Trophoblast cell (in vitro differentiated cells and primary cell): ENCODE measurements around the gene UGT1A1.

Experiments used
- DNase-seq, 2 donors: peaks; one replicate each; pipeline ENCODE4 v3.0.0-alpha.2; 2016
- H2AFZ ChIP-seq: 2 replicates; pipeline ENCODE4 v1.6.1; 2013; ENCODE audit warnings: low read length, moderate library complexity, mild to moderate bottlenecking; ENCODE audit not compliant: insufficient read depth, poor library complexity
- H2AK5ac ChIP-seq: 2 replicates; pipeline ENCODE4 v1.6.1; 2013; ENCODE audit warnings: mild to moderate bottlenecking, low read length
- H2BK120ac ChIP-seq: 2 replicates; pipeline ENCODE4 v1.6.1; 2013; ENCODE audit warnings: low read length, mild to moderate bottlenecking, moderate library complexity; ENCODE audit not compliant: insufficient read depth, poor library complexity
- H2BK12ac ChIP-seq: 2 replicates; pipeline ENCODE4 v1.6.1; 2013; ENCODE audit warnings: mild to moderate bottlenecking, low read length, moderate library complexity
- H2BK5ac ChIP-seq: 2 replicates; pipeline ENCODE4 v1.6.1; 2013; ENCODE audit warnings: low read length, low read depth, moderate library complexity, mild to moderate bottlenecking; ENCODE audit not compliant: poor library complexity
- H3K14ac ChIP-seq: 2 replicates; pipeline ENCODE4 v1.6.1; 2013; ENCODE audit warnings: mild to moderate bottlenecking, low read length
- H3K18ac ChIP-seq: 2 replicates; pipeline ENCODE4 v1.6.1; 2013; ENCODE audit warnings: mild to moderate bottlenecking, low read length
- H3K23ac ChIP-seq: 2 replicates; pipeline ENCODE4 v1.6.1; 2013; ENCODE audit warnings: low read length
- H3K27ac ChIP-seq: 2 replicates; pipeline ENCODE4 v1.5.1; 2013; ENCODE audit warnings: low read depth, mild to moderate bottlenecking, inconsistent platforms, low read length, moderate library complexity
- H3K27me3 ChIP-seq: 2 replicates; pipeline ENCODE4 v1.6.1; 2013; ENCODE audit warnings: inconsistent platforms, mild to moderate bottlenecking, low read length, moderate library complexity; ENCODE audit not compliant: insufficient read depth
- H3K36me3 ChIP-seq, 2 experiments: 1 replicate in 1 of 2; 2 replicates in 1 of 2; pipeline ENCODE4 v1.6.1; 2013; ENCODE audit warnings: low read length in 2 of 2, mild to moderate bottlenecking in 2 of 2, moderate library complexity in 1 of 2; ENCODE audit not compliant: insufficient read depth in 2 of 2, control insufficient read depth in 1 of 2
- H3K4ac ChIP-seq: 2 replicates; pipeline ENCODE4 v1.6.1; 2013; ENCODE audit warnings: low read depth, mild to moderate bottlenecking, low read length, moderate library complexity
- H3K4me1 ChIP-seq, 2 experiments: 1 replicate in 1 of 2; 2 replicates in 1 of 2; pipeline ENCODE4 v1.6.1; 2013; ENCODE audit warnings: low read length in 2 of 2, mild to moderate bottlenecking in 2 of 2, moderate library complexity in 1 of 2; ENCODE audit not compliant: insufficient read depth in 2 of 2, control insufficient read depth in 1 of 2
- H3K4me2 ChIP-seq: 2 replicates; pipeline ENCODE4 v1.6.1; 2013; ENCODE audit warnings: inconsistent platforms, mild to moderate bottlenecking, low read length, moderate library complexity
- H3K4me3 ChIP-seq: 2 replicates; pipeline ENCODE4 v1.5.1; 2013; ENCODE audit warnings: mild to moderate bottlenecking, low read depth, low read length, inconsistent platforms
- H3K79me1 ChIP-seq: one replicate; pipeline ENCODE4 v1.6.1; 2013; ENCODE audit warnings: low read length
- H3K79me2 ChIP-seq: 2 replicates; pipeline ENCODE4 v1.6.1; 2013; ENCODE audit warnings: low read length, mild to moderate bottlenecking; ENCODE audit not compliant: control insufficient read depth, insufficient read depth, poor library complexity
- H3K9ac ChIP-seq: 2 replicates; pipeline ENCODE4 v1.6.1; 2013; ENCODE audit warnings: mild to moderate bottlenecking, low read length
- H3K9me3 ChIP-seq: 2 replicates; pipeline ENCODE4 v1.6.1; 2013; ENCODE audit warnings: low read depth, mild to moderate bottlenecking, control low read depth, inconsistent platforms, low read length; ENCODE audit not compliant: insufficient read depth
- H4K12ac ChIP-seq: 2 replicates; pipeline ENCODE4 v1.6.1; 2013; ENCODE audit warnings: low read depth, mild to moderate bottlenecking, low read length, moderate library complexity
- H4K8ac ChIP-seq: 2 replicates; pipeline ENCODE4 v1.6.1; 2013; ENCODE audit warnings: low read depth, mild to moderate bottlenecking, low read length, moderate library complexity
- H4K91ac ChIP-seq: one replicate; pipeline ENCODE4 v1.6.1; 2013; ENCODE audit warnings: low read depth, mild to moderate bottlenecking, low read length, moderate library complexity
- WGBS: extraction: QIAGEN DNeasy Blood & Tissue Kit; methylation state at CpG from one replicate; pipeline ENCODE4 v1.1.7; 2013; ENCODE audit warnings: missing lambda C conversion rate; ENCODE audit not compliant: insufficient read length, insufficient coverage; ENCODE audit errors: extremely low coverage; 5-methylcytosine and 5-hydroxymethylcytosine counted together

UGT1A1 gene

DNA sequence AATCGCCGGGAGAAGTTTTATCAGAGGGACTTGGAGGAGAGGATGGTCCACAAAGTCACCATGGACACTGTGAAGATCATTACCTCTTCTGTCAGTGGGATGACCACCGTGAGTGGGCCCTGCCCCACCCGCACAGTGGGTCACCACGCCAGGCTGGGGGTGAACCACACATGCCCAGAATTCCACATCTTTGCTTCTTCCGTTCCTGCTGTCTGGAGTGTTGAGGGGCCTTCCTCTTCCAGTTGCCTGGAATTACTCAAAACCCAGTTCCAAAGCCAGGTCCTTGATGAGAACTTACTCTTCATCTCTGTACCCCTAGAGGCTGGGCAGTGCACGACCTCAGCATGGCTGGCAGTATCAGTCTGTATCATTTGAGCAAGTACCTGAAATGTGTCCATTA is 40.1 kb downstream of the UGT1A1 start:
- no peaks in the 10 kb centered on the region for H3K36me3 ChIP-seq
- no peak overlapping the region for H3K14ac ChIP-seq
- H2BK12ac ChIP-seq = no peak overlapping the region
- no peak overlapping the region for H3K27ac ChIP-seq
- no peak overlapping the region for H3K4me3 ChIP-seq
- no peak overlapping the region for H4K8ac ChIP-seq
- H4K12ac ChIP-seq = no peak overlapping the region
- no peak overlapping the region for H3K4ac ChIP-seq
- no peak overlapping the region for H2BK5ac ChIP-seq
- H3K9me3 ChIP-seq = peaks cover 15% of the 10 kb centered on the region
- no peaks in the 10 kb centered on the region for H3K79me2 ChIP-seq
- no peaks in the 10 kb centered on the region for H3K4me1 ChIP-seq
- no peak overlapping the region for H2AFZ ChIP-seq
- no peaks in the 10 kb centered on the region for H3K79me1 ChIP-seq
- no peak overlapping the region for H3K4me2 ChIP-seq
- H4K91ac ChIP-seq = no peak overlapping the region
- H2BK120ac ChIP-seq = no peak overlapping the region
- no peak overlapping the region for H3K18ac ChIP-seq
- H2AK5ac ChIP-seq = no peak overlapping the region
- no peak overlapping the region for H3K9ac ChIP-seq
- no peak overlapping the region for H3K23ac ChIP-seq
- H3K27me3 ChIP-seq = no peaks in the 10 kb centered on the region
- DNase-seq = no peak
- no CpG with 5 or more reads among the region's 7 CpGs for WGBS

GRCh38 chr2:233801357-233802131 is 41.5 kb downstream of the UGT1A1 start:
- no peak overlapping the region for H3K4ac ChIP-seq
- H3K4me3 ChIP-seq = no peak overlapping the region
- H4K91ac ChIP-seq = no peak overlapping the region
- no CpG with 5 or more reads among the region's 9 CpGs for WGBS
- H2AK5ac ChIP-seq = no peak overlapping the region
- H4K8ac ChIP-seq = no peak overlapping the region
- no peaks in the 10 kb centered on the region for H3K27me3 ChIP-seq
- DNase-seq = no peak
- H3K14ac ChIP-seq = no peak overlapping the region
- no peaks in the 10 kb centered on the region for H3K79me2 ChIP-seq
- no peaks in the 10 kb centered on the region for H3K36me3 ChIP-seq
- H3K4me2 ChIP-seq = no peak overlapping the region
- H2BK12ac ChIP-seq = no peak overlapping the region
- no peak overlapping the region for H3K9ac ChIP-seq
- H3K18ac ChIP-seq = no peak overlapping the region
- H3K27ac ChIP-seq = no peak overlapping the region
- no peak overlapping the region for H4K12ac ChIP-seq
- H3K9me3 ChIP-seq = peaks cover 12% of the 10 kb centered on the region
- no peak overlapping the region for H2BK5ac ChIP-seq
- no peaks in the 10 kb centered on the region for H3K4me1 ChIP-seq
- H2AFZ ChIP-seq = no peak overlapping the region
- no peaks in the 10 kb centered on the region for H3K79me1 ChIP-seq
- H3K23ac ChIP-seq = no peak overlapping the region
- no peak overlapping the region for H2BK120ac ChIP-seq

- Histone ChIP-seq H3K4ac (no peak overlapping the region), H3K4me3 (no peak overlapping the region), H3K14ac (no peak overlapping the region), H3K79me1 (no peaks in the 10 kb centered on the region), H2AFZ (no peak overlapping the region), H3K4me1 (no peaks in the 10 kb centered on the region), H2BK120ac (no peak overlapping the region), H3K27me3 (no peaks in the 10 kb centered on the region), H4K12ac (no peak overlapping the region), H3K9ac (no peak overlapping the region), H2BK5ac (no peak overlapping the region), H4K8ac (no peak overlapping the region), H4K91ac (no peak overlapping the region), H2BK12ac (no peak overlapping the region), H2AK5ac (no peak overlapping the region), H3K23ac (no peak overlapping the region), H3K18ac (no peak overlapping the region), H3K4me2 (no peak overlapping the region), H3K79me2 (no peaks in the 10 kb centered on the region), H3K27ac (no peak overlapping the region), H3K9me3 (peaks cover 12% of the 10 kb centered on the region), H3K36me3 (no peaks in the 10 kb centered on the region)
- WGBS = no CpG with 5 or more reads among the region's 3 CpGs
- DNase-seq = no peak
These were observed 42.2 kb downstream of the UGT1A1 start for GRCh38 chr2:233802132-233802815.

DNA sequence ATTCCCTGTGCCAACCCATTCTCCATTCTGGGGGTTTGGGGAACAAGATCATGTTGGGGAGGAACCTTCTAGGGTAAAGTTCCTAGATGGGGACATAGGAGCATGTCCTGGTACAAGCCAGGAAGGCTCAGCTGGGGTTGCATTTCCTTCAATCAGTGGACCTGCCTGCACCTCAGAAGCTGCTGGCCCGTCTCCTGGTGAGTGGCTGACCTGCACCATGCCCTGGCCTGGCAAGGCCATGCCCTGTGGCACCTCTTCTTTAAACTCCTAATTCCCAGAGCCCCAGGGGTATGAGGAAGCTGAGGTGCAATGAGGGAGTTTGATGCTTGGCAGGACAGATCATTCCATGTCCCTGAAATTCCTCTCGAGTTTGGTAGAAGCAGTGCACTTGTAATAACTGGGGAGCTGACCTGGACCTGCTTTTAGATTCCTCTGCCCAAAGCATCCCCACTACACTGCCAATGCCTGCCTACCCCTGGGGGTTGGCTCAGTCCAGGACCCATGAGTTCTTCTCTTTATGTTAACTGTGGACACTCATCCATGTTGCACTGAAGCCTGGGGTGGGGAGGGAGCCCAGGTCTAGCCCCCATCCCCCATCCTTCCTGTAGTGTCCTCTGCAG is 43.3 kb downstream of the UGT1A1 start:
- Histone ChIP-seq H2AFZ (no peak overlapping the region), H3K27ac (no peak overlapping the region), H4K12ac (no peak overlapping the region), H2BK120ac (no peak overlapping the region), H3K4me1 (no peaks in the 10 kb centered on the region), H4K8ac (no peak overlapping the region), H3K4ac (no peak overlapping the region), H3K79me2 (no peaks in the 10 kb centered on the region), H3K27me3 (no peaks in the 10 kb centered on the region), H3K79me1 (no peaks in the 10 kb centered on the region), H3K18ac (no peak overlapping the region), H3K23ac (no peak overlapping the region), H3K4me2 (no peak overlapping the region), H2BK5ac (no peak overlapping the region), H3K14ac (no peak overlapping the region), H2BK12ac (no peak overlapping the region), H3K9me3 (peaks cover 11% of the 10 kb centered on the region), H3K4me3 (no peak overlapping the region), H2AK5ac (no peak overlapping the region), H3K9ac (no peak overlapping the region), H4K91ac (no peak overlapping the region), H3K36me3 (no peaks in the 10 kb centered on the region)
- no peak for DNase-seq
- no CpG with 5 or more reads among the region's 2 CpGs for WGBS
